ENCODE results near the gene GRIA3.

DNA sequence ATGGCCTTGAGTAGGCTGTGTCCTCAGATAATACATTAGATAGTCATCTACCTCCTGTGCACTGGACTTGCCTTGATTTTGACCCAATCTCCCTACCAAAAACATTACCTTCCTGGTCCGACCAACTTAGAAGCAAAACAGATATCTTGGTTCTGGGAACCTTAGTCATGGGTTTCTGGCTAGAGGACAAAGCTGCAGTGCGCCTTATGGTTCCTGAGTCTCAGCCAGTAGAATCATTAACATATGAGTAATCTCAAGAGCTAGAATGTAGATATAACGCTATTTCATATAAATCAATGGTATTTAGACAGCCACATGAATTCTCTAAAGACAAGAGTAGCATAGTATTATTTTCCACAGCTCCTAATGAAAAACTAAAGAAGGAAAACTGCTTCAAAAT is 83.1 kb downstream of the GRIA3 start:
- TF ChIP-seq, protein P1, sequence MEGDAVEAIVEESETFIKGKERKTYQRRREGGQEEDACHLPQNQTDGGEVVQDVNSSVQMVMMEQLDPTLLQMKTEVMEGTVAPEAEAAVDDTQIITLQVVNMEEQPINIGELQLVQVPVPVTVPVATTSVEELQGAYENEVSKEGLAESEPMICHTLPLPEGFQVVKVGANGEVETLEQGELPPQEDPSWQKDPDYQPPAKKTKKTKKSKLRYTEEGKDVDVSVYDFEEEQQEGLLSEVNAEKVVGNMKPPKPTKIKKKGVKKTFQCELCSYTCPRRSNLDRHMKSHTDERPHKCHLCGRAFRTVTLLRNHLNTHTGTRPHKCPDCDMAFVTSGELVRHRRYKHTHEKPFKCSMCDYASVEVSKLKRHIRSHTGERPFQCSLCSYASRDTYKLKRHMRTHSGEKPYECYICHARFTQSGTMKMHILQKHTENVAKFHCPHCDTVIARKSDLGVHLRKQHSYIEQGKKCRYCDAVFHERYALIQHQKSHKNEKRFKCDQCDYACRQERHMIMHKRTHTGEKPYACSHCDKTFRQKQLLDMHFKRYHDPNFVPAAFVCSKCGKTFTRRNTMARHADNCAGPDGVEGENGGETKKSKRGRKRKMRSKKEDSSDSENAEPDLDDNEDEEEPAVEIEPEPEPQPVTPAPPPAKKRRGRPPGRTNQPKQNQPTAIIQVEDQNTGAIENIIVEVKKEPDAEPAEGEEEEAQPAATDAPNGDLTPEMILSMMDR (IDR thresholded peaks at IDR 0.05; ENCODE audit: low read depth, low read length): no peak
- TF ChIP-seq POLR2A (IDR thresholded peaks at IDR 0.05; ENCODE audit: extremely low read depth, insufficient read length) (no peak), MYC (IDR thresholded peaks at IDR 0.05; ENCODE audit: low read depth, low read length) (no peak)
- TF ChIP-seq, protein P2, sequence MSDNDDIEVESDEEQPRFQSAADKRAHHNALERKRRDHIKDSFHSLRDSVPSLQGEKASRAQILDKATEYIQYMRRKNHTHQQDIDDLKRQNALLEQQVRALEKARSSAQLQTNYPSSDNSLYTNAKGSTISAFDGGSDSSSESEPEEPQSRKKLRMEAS (IDR thresholded peaks at IDR 0.05; ENCODE audit: low read depth, low read length): no peak

Data from NB4 (cell line).